ENCODE measurements around the gene DDX18. TPM values are rescaled to one million over a fixed set of nuclear protein-coding genes. Genes with fewer than 3 reads are reported as not detected.

DDX18 gene
- polyA plus RNA-seq, 1 of the 3 experiments (the other 2 are of a cell fraction): 24.1 TPM

- Histone ChIP-seq H3K9me2 (no peaks in the 10 kb centered on the region), H3K9me3 (no peaks in the 10 kb centered on the region), H3K4me1 (ENCODE audit: control insufficient read depth in 1 of 2, insufficient read depth in 2 of 2, low read depth in 1 of 2, low read length in 1 of 2) (peaks cover 0 to 12% of the 10 kb centered on the region in 2 experiments; a peak in 2 of 4 replicates), H3K36me3 (replicated peaks in 1 of 2; ENCODE audit: control insufficient read depth in 1 of 2, insufficient read depth in 2 of 2, low read length in 1 of 2) (no peaks in the 10 kb centered on the region), H3K27me3 (ENCODE audit: insufficient read depth) (no peaks in the 10 kb centered on the region), H3K4me3 (ENCODE audit: low read depth in 2 of 2, low read length in 1 of 2) (no peak overlapping the region), H3K9ac (no peak overlapping the region), H2AFZ (ENCODE audit: low read depth) (no peak overlapping the region), H4K20me1 (ENCODE audit: insufficient read depth) (no peaks in the 10 kb centered on the region), H3K4me2 (no peak overlapping the region), H3K79me2 (ENCODE audit: insufficient read depth) (no peaks in the 10 kb centered on the region), H3K27ac (ENCODE audit: low read depth in 2 of 2, low read length in 1 of 2) (no peak overlapping the region), H3F3A (replicated peaks; ENCODE audit: insufficient read depth) (no peaks in the 10 kb centered on the region)
- POLR2A ChIA-PET: no interaction called here
- DNase-seq: no peak
- CTCF ChIA-PET: no interaction called here
- no peak for TF ChIP-seq ZBTB33 (IDR thresholded peaks at IDR 0.05; ENCODE audit: borderline replicate concordance, low read depth)
- TF ChIP-seq TAF1 (IDR thresholded peaks at IDR 0.05; ENCODE audit: borderline replicate concordance, low read depth, low read length): no peak
- no peak for TF ChIP-seq JUND (IDR thresholded peaks at IDR 0.05)
- TF ChIP-seq POLR2AphosphoS5 (IDR thresholded peaks at IDR 0.05; ENCODE audit: low read depth, low read length): no peak
- no peak for TF ChIP-seq MAX (IDR thresholded peaks at IDR 0.05; ENCODE audit: low read depth)
- TF ChIP-seq FOXJ3 (CRISPR knock-in tag; IDR thresholded peaks at IDR 0.05): no peak
- TF ChIP-seq GATA2 (CRISPR knock-in tag; IDR thresholded peaks at IDR 0.05): no peak
- TF ChIP-seq USF2 (IDR thresholded peaks at IDR 0.05; ENCODE audit: borderline replicate concordance, low read depth, low read length): no peak
- TF ChIP-seq FOSL2 (IDR thresholded peaks at IDR 0.05; ENCODE audit: borderline replicate concordance, low read depth): no peak
- TF ChIP-seq REST (IDR thresholded peaks at IDR 0.05; ENCODE audit: low read depth, low read length): no peak
- no peak for TF ChIP-seq RCOR1 (IDR thresholded peaks at IDR 0.05; ENCODE audit: low read length)
- TF ChIP-seq NFIC (IDR thresholded peaks at IDR 0.05; ENCODE audit: borderline replicate concordance): no peak
- no peak for TF ChIP-seq MXI1 (IDR thresholded peaks at IDR 0.05; ENCODE audit: low read depth, low read length)
- no peak for TF ChIP-seq RFX5 (IDR thresholded peaks at IDR 0.05; ENCODE audit: low read length)
- TF ChIP-seq NRF1 (IDR thresholded peaks at IDR 0.05; ENCODE audit: low read depth, low read length): no peak
These were observed 38.7 kb upstream of the DDX18 start for GRCh38 chr2:117775703-117776219.
